Measurements from ENCODE around the gene FBXO38.

FBXO38 gene

GRCh38 chr5:148372166-148372725 is 11.5 kb upstream of the FBXO38 start:
- TF ChIP-seq CTCF (IDR thresholded peaks at IDR 0.05; ENCODE audit: low read depth, low read length): no peak
- DNase-seq (ENCODE audit: low read depth, low spot score): no peak
- no peak overlapping the region for H3K4me3 ChIP-seq (ENCODE audit: low read depth, low read length)
- in situ Hi-C loops (cut with HindIII; ENCODE audit: low sequenced_read_pairs): no loop called here

- no peak for TF ChIP-seq CTCF (IDR thresholded peaks at IDR 0.05; ENCODE audit: low read depth, low read length)
- DNase-seq (ENCODE audit: low read depth, low spot score): no peak
- no peak overlapping the region for H3K4me3 ChIP-seq (ENCODE audit: low read depth, low read length)
- in situ Hi-C loops (cut with HindIII; ENCODE audit: low sequenced_read_pairs): no loop called here
Measured at GRCh38 chr5:148372893-148373292, 10.9 kb upstream of the FBXO38 start.

DNA sequence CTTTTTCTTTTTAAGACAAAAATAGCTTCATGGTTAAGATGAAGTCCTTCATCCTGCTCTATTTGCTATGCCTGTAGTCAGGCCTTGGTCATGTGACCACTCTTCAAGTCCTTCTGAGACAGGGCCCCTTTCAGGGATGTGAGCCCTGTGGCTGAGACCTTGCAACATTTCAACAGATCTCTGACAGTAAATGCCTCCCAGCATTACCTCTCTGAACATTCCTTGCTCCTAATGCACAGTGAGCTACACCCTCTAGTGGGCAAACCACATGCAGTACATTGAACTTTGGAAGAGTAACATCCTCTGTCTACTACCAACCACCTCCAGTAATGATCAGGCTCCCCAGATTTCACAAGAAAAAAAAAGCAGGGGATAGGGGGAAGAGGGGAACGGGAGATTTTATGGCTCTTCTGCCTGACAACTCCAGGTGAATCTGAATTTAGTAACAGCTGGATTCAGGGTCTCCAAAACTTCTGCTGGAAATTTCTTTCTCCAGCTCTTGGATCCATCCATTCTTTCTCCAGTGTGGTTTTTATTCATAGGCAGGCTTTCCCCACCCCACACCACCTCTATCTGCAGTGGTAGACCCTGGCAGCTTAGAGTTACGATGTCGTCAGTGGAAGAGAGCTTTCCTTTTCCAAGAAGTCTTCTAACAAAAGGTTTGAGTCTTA is 8.9 kb upstream of the FBXO38 start:
- DNase-seq (ENCODE audit: low read depth, low spot score): peak; percentile 62
- TF ChIP-seq CTCF (IDR thresholded peaks at IDR 0.05; ENCODE audit: low read depth, low read length): peak; percentile 92
- H3K4me3 ChIP-seq (ENCODE audit: low read depth, low read length): no peak overlapping the region
- in situ Hi-C loops (cut with HindIII; ENCODE audit: low sequenced_read_pairs): no loop called here

- H3K4me3 ChIP-seq (ENCODE audit: low read depth, low read length): no peak overlapping the region
- in situ Hi-C loops (cut with HindIII; ENCODE audit: low sequenced_read_pairs): no loop called here
- no peak for DNase-seq (ENCODE audit: low read depth, low spot score)
- TF ChIP-seq CTCF (IDR thresholded peaks at IDR 0.05; ENCODE audit: low read depth, low read length): no peak
Measured at GRCh38 chr5:148376198-148376597, 7.6 kb upstream of the FBXO38 start.

DNA sequence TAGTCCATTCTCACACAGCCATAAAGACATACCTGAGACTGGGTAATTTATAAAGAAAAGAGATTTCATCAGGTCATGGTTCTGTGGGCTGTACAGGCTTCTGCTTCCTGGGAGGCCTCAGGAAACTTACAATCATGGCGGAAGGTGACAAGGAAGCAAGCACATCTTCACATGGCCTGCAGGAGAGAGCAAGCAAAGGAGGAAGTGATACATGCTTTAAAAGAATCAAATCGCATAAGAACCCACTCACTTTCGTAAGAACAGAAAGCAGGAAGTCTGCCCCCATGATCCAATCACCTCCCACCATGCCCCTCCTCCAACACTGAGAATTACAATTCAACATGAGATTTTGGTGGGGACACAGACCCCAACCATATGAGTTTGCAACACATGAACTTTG is 5.1 kb upstream of the FBXO38 start:
- DNase-seq (ENCODE audit: low read depth, low spot score): no peak
- no peak for TF ChIP-seq CTCF (IDR thresholded peaks at IDR 0.05; ENCODE audit: low read depth, low read length)
- in situ Hi-C loops (cut with HindIII; ENCODE audit: low sequenced_read_pairs): no loop called here
- H3K4me3 ChIP-seq (ENCODE audit: low read depth, low read length): no peak overlapping the region

GRCh38 chr5:148379340-148379739 is 4.4 kb upstream of the FBXO38 start:
- in situ Hi-C loops (cut with HindIII; ENCODE audit: low sequenced_read_pairs): no loop called here
- TF ChIP-seq CTCF (IDR thresholded peaks at IDR 0.05; ENCODE audit: low read depth, low read length): no peak
- no peak for DNase-seq (ENCODE audit: low read depth, low spot score)
- no peak overlapping the region for H3K4me3 ChIP-seq (ENCODE audit: low read depth, low read length)
